ENCODE data around the gene CDH13.

The CDH13 gene

GRCh38 chr16:83136924-83137323 is 510.2 kb downstream of the CDH13 start:
- DNase-seq, result no peak

DNA sequence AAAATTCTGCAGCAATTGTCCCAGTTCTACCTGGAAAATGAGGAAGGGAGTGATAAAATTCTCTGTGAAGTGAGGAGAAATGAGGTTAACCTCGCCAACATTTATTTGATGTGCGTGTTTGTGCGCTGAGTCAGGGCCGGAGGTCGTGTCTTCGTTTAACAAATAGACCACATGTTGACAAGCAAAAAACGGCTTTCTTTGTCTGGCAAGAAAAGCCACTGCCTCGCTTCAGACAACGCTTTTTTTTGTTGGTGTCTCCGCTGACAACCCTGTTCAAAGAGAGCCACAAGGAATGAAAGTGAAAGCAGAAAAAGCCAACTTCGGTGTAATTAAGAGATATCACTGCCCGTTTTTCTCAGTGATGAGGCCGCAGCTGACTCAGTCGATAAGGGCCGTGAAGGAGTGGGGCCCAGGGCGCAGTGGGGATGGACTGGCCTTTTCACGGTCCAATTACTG is 510.6 kb downstream of the CDH13 start:
- no peak for DNase-seq

DNA sequence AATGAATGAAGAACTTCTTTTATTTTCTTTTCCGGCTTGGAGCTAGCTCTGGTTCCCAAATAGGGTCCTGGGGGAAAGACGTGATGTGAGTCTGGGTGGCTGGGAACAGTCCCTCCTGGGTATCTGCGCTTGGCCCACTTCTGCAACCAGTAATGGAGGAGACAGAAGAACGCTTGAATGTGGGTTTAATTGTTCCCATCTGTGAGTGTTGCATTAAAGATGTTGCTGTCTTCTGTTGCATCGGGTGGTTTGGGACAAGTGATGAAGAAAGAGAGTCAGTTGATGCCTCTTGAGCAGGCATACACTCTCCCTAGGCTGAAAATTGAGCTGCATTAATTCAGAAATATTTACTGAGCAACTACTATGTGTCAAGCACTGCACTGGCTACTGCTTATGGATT is 511.1 kb downstream of the CDH13 start:
- no peak for DNase-seq

DNA sequence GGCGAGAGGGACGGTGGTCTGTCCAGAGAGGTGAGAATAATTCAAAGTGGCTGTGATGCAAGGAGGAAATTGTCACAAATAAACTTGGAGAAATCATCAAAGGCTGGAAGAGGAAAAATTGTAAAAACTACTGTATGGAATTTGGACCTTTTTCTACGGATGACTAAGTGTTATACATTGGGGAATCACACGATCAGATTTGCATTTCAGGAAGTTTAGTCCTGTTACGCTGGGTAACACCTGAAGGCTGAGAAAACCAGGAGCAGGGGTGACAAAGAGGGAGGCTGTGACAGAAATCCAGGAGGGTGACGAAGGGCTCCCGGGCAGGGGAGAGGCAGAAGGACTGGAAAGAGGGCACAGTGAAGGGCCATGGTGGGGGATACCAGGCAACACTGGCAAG is 511.7 kb downstream of the CDH13 start:
- DNase-seq, result no peak

DNA sequence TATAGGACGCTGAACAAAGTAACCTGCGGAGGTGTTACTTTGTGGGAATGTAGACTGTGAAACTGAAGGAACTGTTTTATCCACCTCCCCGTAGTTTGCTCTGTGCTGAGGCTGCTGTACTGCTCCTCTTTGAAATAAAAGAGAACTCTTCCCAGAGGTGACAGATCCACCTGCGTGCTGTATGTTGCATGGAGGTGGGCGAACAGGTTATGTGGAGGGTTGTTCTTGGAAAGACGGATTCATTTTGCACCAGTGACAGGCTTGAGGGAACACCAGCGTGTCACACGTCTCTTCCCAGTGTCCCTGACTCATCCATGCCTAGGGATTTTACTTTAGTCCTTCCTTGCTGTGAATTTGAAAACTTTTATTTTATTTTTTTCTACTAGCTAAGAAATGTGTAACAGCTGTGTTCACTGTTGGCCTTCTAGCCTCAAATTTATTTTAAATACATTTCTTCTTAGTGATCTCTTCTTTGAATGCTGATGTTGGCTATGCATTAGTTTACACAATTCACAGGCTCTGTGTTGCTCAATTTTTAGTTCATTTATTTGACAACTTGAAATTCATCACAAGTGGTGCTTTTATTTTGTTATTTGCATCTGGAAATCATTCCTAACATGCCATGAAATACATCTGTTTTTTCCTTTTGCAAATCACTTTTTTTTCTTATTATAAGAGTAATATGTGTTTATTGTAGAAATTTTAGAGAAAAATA is 512.4 kb downstream of the CDH13 start:
- no peak for DNase-seq

- no peak for DNase-seq
These were observed 517.0 kb downstream of the CDH13 start for GRCh38 chr16:83143788-83144187.

GRCh38 chr16:83145297-83145696 is 518.5 kb downstream of the CDH13 start:
- DNase-seq, result no peak

DNA sequence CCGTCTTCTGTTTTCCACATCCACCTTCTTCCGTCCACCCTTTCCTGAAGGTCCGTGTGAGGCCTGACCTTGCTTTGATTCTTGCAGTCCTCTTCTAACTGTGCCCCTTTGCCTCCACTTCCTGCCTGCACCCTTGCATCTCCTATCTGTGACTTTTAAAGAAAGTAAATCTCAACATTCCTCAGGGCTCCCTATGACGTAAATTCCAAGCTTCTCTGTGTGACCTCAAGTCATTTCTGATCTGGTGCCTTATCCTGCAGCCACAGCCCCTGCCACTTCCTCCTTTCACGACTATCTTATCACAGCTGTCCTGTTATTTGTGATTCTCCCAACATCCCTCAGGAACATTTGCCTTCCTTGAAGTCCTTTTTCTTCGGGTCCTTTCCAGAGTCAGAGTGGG is 520.5 kb downstream of the CDH13 start:
- no peak for DNase-seq

GRCh38 chr16:83158320-83158957 is 531.7 kb downstream of the CDH13 start:
- DNase-seq, result no peak

- DNase-seq, result no peak
These were observed 532.3 kb downstream of the CDH13 start for GRCh38 chr16:83159049-83159448.

- DNase-seq, result no peak
These were observed 533.7 kb downstream of the CDH13 start for GRCh38 chr16:83160287-83161020.

DNA sequence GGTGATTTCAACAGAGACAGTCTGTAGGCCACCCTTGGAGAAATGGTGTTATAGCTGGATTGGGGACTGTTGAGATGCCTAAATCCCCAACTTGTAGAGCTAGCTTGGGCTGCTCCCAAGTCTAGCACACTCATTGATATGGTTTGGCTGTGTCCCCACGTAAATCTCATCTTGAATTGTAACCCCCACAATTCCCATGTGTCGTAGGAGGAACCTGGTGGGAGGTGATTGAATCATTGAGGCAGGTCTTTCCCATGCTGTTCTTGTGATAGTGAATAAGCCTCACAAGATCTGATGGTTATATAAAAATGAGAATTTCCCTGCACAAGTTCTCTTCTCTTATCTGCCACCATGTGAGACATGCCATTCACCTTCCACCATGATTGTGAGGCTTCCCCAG is 536.0 kb downstream of the CDH13 start:
- no peak for DNase-seq

- DNase-seq, result no peak
These were observed 538.0 kb downstream of the CDH13 start for GRCh38 chr16:83164816-83165215.

DNA sequence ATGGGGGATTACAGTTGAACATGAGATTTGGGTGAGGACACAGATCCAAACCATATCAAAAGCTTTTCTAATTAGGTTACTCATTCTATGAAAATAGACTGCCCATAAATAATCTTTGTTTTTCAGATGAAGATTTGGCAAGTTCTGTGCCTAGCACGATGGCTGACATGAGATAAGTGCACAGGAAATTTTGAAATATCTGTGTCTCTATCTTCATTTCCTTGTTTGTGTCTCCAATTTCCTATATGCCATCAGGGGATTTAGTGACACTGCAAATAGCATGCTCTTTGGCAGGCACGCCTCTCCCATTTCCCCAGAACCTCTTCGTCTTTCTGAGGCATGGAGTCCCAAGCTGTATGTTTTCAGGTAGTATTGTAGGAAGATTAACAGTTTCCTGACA is 544.6 kb downstream of the CDH13 start:
- DNase-seq, result no peak

DNA sequence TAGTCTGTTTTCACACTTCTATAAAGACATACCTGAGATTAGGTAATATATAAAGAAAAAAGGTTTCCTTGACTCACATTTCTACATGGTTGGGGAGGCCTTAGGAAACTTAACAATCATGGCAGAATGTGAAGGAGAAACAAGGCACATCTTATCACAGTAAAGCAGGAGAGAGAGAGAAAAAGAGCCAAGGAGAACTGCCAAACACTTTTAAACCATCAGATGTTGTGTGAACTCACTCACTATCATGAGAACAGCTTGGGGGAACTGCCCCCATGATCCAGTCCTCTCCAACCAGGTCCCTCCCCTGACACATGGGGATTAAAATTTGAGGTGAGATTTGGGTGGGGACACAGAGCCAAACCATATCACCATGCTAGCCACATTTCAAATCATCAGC is 547.9 kb downstream of the CDH13 start:
- no peak for DNase-seq

- no peak for DNase-seq
These were observed 550.0 kb downstream of the CDH13 start for GRCh38 chr16:83176802-83177201.

DNA sequence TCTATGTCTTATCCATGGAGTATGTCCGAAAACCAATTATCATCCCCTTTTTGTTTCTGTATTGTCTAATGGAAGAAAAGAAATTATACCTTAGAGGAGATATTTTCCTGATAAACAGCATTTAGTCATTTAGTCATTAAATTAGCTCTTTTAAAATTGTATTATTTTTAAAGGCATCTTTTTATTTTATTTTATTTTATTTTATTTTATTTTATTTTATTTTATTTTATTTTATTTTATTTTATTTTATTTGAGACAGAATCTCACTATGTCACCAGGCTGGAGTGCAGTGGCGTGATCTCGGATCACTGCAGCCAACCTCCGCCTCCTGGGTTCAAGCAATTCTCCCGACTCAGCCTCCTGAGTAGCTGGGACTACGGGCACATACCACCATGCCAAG is 559.1 kb downstream of the CDH13 start:
- DNase-seq, result no peak

- DNase-seq, result no peak
These were observed 560.6 kb downstream of the CDH13 start for GRCh38 chr16:83187405-83187804.

GRCh38 chr16:83196796-83197195 is 570.0 kb downstream of the CDH13 start:
- no peak for DNase-seq

DNA sequence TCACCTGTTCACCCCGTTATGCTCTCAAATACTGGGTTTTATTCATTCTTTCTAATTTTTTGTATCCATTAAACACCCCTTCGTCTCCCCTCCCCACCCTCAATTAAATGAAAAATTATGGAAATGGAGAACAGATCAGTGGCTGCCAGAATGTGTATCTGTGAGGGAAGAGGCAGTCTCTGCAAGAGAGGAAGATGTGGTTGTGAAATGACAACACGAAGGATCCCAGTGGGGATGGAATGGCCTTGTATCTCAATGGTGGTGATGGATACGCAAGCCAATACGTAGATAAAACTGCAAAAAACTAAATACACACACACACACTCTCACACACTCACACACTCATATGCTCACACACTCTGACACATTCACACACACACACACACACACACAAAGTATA is 570.7 kb downstream of the CDH13 start:
- no peak for DNase-seq

- DNase-seq, result no peak
These were observed 572.2 kb downstream of the CDH13 start for GRCh38 chr16:83198977-83199376.

DNA sequence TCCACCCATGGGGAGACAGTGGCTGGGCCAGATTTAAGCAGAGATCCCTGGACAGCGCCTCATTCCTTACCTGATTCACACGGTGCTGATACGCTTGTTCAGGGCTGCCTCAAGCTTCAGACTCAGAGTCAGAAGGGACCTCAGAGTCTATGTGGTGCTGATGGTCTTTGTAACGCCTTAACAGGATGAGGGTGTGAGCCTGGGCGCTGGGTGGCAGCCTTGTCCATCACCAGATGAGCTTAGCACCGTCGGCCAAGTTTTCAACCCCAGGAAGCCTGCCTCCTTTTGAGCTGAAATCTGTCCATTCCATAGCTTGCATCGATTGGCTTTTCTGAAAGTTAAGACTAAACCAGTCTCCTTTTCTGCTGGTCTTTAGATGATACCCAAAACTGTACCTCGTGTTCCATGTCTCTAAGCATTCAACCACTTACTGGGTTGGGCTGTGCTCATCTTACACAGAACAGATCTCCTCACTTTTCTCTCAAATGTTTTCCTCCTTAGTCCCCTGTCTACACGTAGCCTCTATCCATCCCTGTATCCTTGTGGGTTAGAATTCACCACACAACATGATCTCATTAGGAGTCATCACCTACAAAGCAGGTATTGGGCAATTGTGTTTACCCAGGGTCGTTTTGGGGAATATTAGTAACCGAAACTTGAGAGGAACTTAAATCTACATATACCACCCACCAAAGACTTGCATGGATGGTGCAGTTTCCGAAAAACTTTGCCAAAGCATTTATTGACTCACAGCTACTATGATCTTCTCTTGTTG is 573.4 kb downstream of the CDH13 start:
- DNase-seq, result no peak

DNA sequence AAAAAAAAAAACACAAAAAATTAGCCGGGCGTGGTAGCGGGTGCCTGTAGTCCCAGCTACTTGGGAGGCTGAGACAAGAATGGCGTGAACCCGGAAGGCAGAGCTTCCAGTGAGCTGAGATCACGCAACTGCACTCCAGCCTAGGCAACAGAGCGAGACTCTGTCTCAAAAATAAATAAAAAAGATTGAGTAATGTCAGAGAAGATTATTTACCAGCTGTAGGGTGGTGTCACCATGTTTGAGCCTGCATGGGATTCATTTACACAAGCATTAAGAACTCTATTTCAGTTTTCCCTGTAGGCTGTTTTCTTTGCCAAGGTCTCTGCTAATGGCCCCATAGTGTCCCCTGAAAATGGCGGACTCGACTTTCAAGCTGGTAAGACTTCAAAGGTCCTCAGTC is 575.0 kb downstream of the CDH13 start:
- DNase-seq, result no peak

All from effector CD8-positive, alpha-beta T cell (primary cell).